ENCODE measurements around the gene GHR.

The GHR gene

GRCh38 chr5:42587096-42587723 is 164.0 kb downstream of the GHR start:
- ChIA-PET POLR2A (ENCODE audit: low non-redundant PET) (no interaction called here), CTCF (interaction anchor here (0.6 kb wide), 1 partner anchor 44 kb away, joined by 3 read pairs; no protein-coding TSS in a partner anchor)
- H3K27ac ChIP-seq = no peak overlapping the region
- TF ChIP-seq, protein P1, sequence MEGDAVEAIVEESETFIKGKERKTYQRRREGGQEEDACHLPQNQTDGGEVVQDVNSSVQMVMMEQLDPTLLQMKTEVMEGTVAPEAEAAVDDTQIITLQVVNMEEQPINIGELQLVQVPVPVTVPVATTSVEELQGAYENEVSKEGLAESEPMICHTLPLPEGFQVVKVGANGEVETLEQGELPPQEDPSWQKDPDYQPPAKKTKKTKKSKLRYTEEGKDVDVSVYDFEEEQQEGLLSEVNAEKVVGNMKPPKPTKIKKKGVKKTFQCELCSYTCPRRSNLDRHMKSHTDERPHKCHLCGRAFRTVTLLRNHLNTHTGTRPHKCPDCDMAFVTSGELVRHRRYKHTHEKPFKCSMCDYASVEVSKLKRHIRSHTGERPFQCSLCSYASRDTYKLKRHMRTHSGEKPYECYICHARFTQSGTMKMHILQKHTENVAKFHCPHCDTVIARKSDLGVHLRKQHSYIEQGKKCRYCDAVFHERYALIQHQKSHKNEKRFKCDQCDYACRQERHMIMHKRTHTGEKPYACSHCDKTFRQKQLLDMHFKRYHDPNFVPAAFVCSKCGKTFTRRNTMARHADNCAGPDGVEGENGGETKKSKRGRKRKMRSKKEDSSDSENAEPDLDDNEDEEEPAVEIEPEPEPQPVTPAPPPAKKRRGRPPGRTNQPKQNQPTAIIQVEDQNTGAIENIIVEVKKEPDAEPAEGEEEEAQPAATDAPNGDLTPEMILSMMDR (conservative IDR thresholded peaks at IDR 0.05; ENCODE audit: low read depth) = no peak
- DNase-seq (ENCODE audit: low spot score) = no peak

DNA sequence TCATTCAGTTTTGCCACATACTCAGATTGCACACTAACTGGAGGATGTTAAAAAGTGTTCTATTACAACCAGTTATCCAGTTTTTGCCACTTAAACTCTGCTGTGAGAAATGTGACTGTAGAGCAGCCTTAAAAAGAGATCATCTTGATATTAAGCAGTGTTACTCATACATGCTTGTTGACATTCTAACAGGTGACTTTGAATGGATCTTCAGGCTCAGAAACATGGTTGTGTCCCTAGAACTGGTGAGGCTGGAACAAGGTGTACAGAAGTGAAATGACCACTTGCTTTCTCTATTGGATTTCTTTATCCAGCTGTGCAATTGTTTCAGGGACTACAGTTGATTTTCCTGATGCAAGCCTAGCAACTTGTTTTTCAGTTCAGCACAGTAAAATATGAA is 167.3 kb downstream of the GHR start:
- no peak overlapping the region for H3K27ac ChIP-seq
- ChIA-PET CTCF (interaction anchor here (1.2 kb wide), 1 partner anchor 8 kb away, joined by 4 read pairs; no protein-coding TSS in a partner anchor), POLR2A (ENCODE audit: low non-redundant PET) (no interaction called here)
- TF ChIP-seq, protein P1 (conservative IDR thresholded peaks at IDR 0.05; ENCODE audit: low read depth) = no peak
- no peak for DNase-seq (ENCODE audit: low spot score)

DNA sequence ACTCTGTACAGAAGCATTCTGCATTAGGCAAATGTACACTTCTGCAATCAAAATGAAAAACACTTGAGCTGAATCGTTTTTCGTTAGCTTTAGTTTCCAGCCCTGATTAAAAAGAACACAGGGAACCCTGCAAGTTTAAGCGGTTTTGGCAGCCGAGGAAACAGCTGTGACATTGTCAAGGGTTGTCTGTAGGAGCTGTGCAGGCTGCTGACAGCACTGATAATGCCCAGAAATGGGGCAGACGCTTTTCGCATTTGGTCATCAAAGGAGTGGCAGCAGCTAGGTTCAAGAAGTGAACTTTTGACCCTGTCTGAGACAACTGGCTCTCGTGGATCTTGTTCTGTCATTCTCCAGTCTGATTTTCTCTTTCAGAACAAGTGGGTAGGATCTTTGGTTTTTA is 167.8 kb downstream of the GHR start:
- H3K27ac ChIP-seq = no peak overlapping the region
- ChIA-PET POLR2A (ENCODE audit: low non-redundant PET) (no interaction called here), CTCF (interaction anchor here (1.2 kb wide), 1 partner anchor 8 kb away, joined by 4 read pairs; no protein-coding TSS in a partner anchor)
- no peak for DNase-seq (ENCODE audit: low spot score)
- TF ChIP-seq, protein P1 (conservative IDR thresholded peaks at IDR 0.05; ENCODE audit: low read depth) = no peak

GRCh38 chr5:42592401-42593140 is 169.3 kb downstream of the GHR start:
- H3K27ac ChIP-seq = no peak overlapping the region
- ChIA-PET CTCF (no interaction called here), POLR2A (ENCODE audit: low non-redundant PET) (no interaction called here)
- TF ChIP-seq, protein P1 (conservative IDR thresholded peaks at IDR 0.05; ENCODE audit: low read depth) = no peak
- DNase-seq (ENCODE audit: low spot score) = no peak

DNA sequence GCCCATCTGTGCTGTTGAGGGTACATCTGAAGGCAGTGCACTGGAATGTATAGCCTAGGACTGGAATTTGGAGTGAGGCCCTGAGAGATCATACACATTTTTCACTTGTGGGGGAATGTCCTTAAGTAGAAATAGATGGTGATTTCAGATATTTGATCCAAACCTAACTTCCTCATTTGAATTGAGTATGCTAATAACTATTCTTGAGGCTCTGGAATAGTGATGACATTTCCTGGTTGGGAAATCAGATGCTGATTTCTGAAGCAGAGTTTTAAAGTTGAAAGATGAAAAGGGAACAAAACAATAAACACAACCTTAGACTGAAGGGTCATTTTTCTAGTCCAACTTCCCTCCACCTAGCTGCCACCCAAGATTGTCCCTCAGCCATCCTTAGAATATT is 170.4 kb downstream of the GHR start:
- CTCF ChIA-PET = no interaction called here
- POLR2A ChIA-PET (ENCODE audit: low non-redundant PET) = no interaction called here
- H3K27ac ChIP-seq = no peak overlapping the region
- TF ChIP-seq, protein P1 (conservative IDR thresholded peaks at IDR 0.05; ENCODE audit: low read depth) = no peak
- DNase-seq (ENCODE audit: low spot score) = no peak

DNA sequence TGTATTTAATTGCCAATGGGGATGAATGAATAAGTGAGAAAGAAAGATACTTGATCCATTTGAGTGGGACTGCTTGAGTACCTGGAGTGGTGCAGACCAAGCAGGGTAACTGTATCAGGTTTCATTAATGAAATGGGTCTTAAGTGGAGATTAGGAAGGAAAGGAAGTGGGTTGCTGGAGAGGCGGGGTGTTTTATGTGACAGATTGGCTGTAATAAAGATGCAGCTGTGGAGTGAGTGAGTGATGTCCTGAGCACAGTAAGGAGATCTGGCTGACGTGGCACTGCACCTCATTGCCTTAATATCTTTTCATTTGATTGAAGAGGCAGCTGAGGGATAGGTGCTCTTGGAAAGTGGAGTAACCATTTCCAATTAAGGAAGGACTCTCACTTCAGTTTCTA is 172.4 kb downstream of the GHR start:
- ChIA-PET POLR2A (ENCODE audit: low non-redundant PET) (no interaction called here), CTCF (interaction anchor here (0.6 kb wide), 1 partner anchor 158 kb away, joined by 3 read pairs; no protein-coding TSS in a partner anchor)
- TF ChIP-seq, protein P1 (conservative IDR thresholded peaks at IDR 0.05; ENCODE audit: low read depth) = no peak
- no peak for DNase-seq (ENCODE audit: low spot score)
- no peak overlapping the region for H3K27ac ChIP-seq
